Gastroesophageal sphincter (tissue), 4 donors: Measurements from ENCODE around the gene AUTS2. TPM values are rescaled to one million over a fixed set of nuclear protein-coding genes. Genes with fewer than 3 reads are reported as not detected.

Experiments used
- ATAC-seq: fragments of 150-250 bp; one replicate; pipeline ENCODE4 v1.9.1; 2016; ENCODE audit warnings: mild to moderate bottlenecking, moderate library complexity
- H3K27ac ChIP-seq, 4 donors: fragments of 200-600 bp; sonication (generic) in 3 of 4; 1 replicate in 3 of 4; 2 replicates in 1 of 4; pipeline ENCODE4 v1.5.1; 2016 to 2019
- H3K27me3 ChIP-seq: fragments of 200-600 bp; sonication (generic); one replicate; pipeline ENCODE4 v1.5.1; 2019
- H3K36me3 ChIP-seq, 2 donors: fragments of 200-600 bp; sonication (generic); one replicate each; pipeline ENCODE4 v1.5.1; 2019; ENCODE audit warnings: control low read depth in 1 of 2
- H3K4me1 ChIP-seq, 3 donors: fragments of 200-600 bp; sonication (generic); 1 replicate in 2 of 3; 2 replicates in 1 of 3; pipeline ENCODE4 v1.5.1; 2016 to 2019; ENCODE audit warnings: control low read depth in 2 of 3
- H3K4me3 ChIP-seq, 2 donors: fragments of 200-600 bp; sonication (generic); one replicate each; pipeline ENCODE4 v1.5.1; 2019; ENCODE audit warnings: mild to moderate bottlenecking in 1 of 2, moderate library complexity in 1 of 2
- H3K9me3 ChIP-seq, 3 donors: fragments of 200-600 bp; sonication (generic); one replicate each; pipeline ENCODE4 v1.5.1; 2017 to 2019; ENCODE audit warnings: control low read depth in 2 of 3
- CTCF ChIP-seq, 4 experiments: fragments of 200-600 bp in 2 of 4; fragments of 450-650 bp in 2 of 4; sonication (generic) in 1 of 4; IDR thresholded peaks; one replicate each; pipeline ENCODE4 v1.5.1; 2017 to 2019; ENCODE audit warnings: antibody characterized with exemption in 4 of 4, mild to moderate bottlenecking in 2 of 4, moderate library complexity in 2 of 4
- EP300 ChIP-seq: sonication (generic); formaldehyde crosslinking; IDR thresholded peaks from one replicate; pipeline ENCODE4 v1.6.1; 2017; ENCODE audit warnings: antibody characterized with exemption, mild to moderate bottlenecking
- POLR2A ChIP-seq, 2 donors: fragments of 450-650 bp; IDR thresholded peaks; one replicate each; pipeline ENCODE4 v1.6.1; 2017; ENCODE audit warnings: antibody characterized with exemption in 2 of 2, mild to moderate bottlenecking in 2 of 2, moderate library complexity in 1 of 2
- POLR2AphosphoS5 ChIP-seq: sonication (generic); formaldehyde crosslinking; IDR thresholded peaks from one replicate; pipeline ENCODE4 v1.6.1; 2017; ENCODE audit warnings: antibody characterized with exemption
- WGBS, 2 donors: methylation state at CpG; one replicate each; pipeline ENCODE4 v1.1.5; 2018; ENCODE audit warnings: low coverage in 1 of 2; 5-methylcytosine and 5-hydroxymethylcytosine counted together
- total RNA-seq, 4 donors: library from RNA; depleted of rRNA; stranded (reverse); fragments of >200 nt; gene quantifications; one replicate each; pipeline ENCODE4 v1.1.0, GENCODE V29; 2016

The AUTS2 gene
- total RNA-seq, 4 donors from 2014 or later: 12.2 to 48.7 (median 44.1) TPM

GRCh38 chr7:70696201-70696754 is 1098.0 kb downstream of the AUTS2 start:
- peak overlapping the region in 3 of 4 donors; percentile 24 to 90 (median 89) for H3K27ac ChIP-seq
- no peaks in the 10 kb centered on the region for H3K36me3 ChIP-seq
- TF ChIP-seq POLR2AphosphoS5 (no peak), EP300 (no peak), POLR2A (IDR thresholded peaks at IDR 0.05) (no peak), CTCF (IDR thresholded peaks at IDR 0.05) (no peak)
- H3K4me3 ChIP-seq: peak overlapping the region; percentile 63 to 90
- H3K27me3 ChIP-seq: no peaks in the 10 kb centered on the region
- H3K4me1 ChIP-seq: peaks cover 0 to 44% (median 4%) of the 10 kb centered on the region in 3 donors
- no peak for ATAC-seq
- 10 to 18% methylated on average over 9 of the region's 10 CpGs for WGBS, 2 donors
- no peaks in the 10 kb centered on the region for H3K9me3 ChIP-seq

GRCh38 chr7:70698219-70698832 is 1100.1 kb downstream of the AUTS2 start:
- Histone ChIP-seq H3K27me3 (no peaks in the 10 kb centered on the region), H3K36me3 (no peaks in the 10 kb centered on the region), H3K4me3 (no peak overlapping the region), H3K27ac (no peak overlapping the region), H3K9me3 (no peaks in the 10 kb centered on the region), H3K4me1 (peaks cover 0 to 47% (median 10%) of the 10 kb centered on the region in 3 donors)
- WGBS, 2 donors: 0 to 7% methylated on average over 1 to 2 of the region's 2 CpGs
- ATAC-seq: no peak
- TF ChIP-seq POLR2AphosphoS5 (no peak), POLR2A (IDR thresholded peaks at IDR 0.05) (no peak), CTCF (IDR thresholded peaks at IDR 0.05) (peak; percentile 58 to 87 (median 75)), EP300 (no peak)

- Histone ChIP-seq H3K27ac (no peak overlapping the region), H3K36me3 (no peaks in the 10 kb centered on the region), H3K4me1 (peaks cover 0 to 42% (median 10%) of the 10 kb centered on the region in 3 donors), H3K27me3 (no peaks in the 10 kb centered on the region), H3K4me3 (no peak overlapping the region), H3K9me3 (no peaks in the 10 kb centered on the region)
- no peak for ATAC-seq
- 86 to 100% methylated on average over 2 to 3 of the region's 3 CpGs for WGBS, 2 donors
- TF ChIP-seq EP300 (no peak), POLR2A (IDR thresholded peaks at IDR 0.05) (no peak), POLR2AphosphoS5 (no peak), CTCF (IDR thresholded peaks at IDR 0.05) (no peak)
Measured at GRCh38 chr7:70699271-70699670, 1101.0 kb downstream of the AUTS2 start.

- 57 to 81% methylated on average over 4 to 10 of the region's 11 CpGs for WGBS, 2 donors
- ATAC-seq: no peak
- H3K27ac ChIP-seq: no peak overlapping the region
- peaks cover 0 to 51% (median 10%) of the 10 kb centered on the region in 3 donors for H3K4me1 ChIP-seq
- TF ChIP-seq POLR2AphosphoS5 (no peak), EP300 (no peak), CTCF (IDR thresholded peaks at IDR 0.05) (no peak), POLR2A (IDR thresholded peaks at IDR 0.05) (no peak)
- no peaks in the 10 kb centered on the region for H3K27me3 ChIP-seq
- no peaks in the 10 kb centered on the region for H3K9me3 ChIP-seq
- no peak overlapping the region for H3K4me3 ChIP-seq
- H3K36me3 ChIP-seq: no peaks in the 10 kb centered on the region
Measured at GRCh38 chr7:70700055-70700940, 1102.0 kb downstream of the AUTS2 start.
